HUES6 (cell line): Measurements from ENCODE around the gene HLA-DRA.

Experiments
- H3K27ac ChIP-seq: 2 replicates; pipeline ENCODE4 v1.7.0; 2013; ENCODE audit warnings: low read depth, mild to moderate bottlenecking, low read length, inconsistent platforms
- H3K27me3 ChIP-seq: 2 replicates; pipeline ENCODE4 v1.6.1; 2013; ENCODE audit warnings: low read length; ENCODE audit not compliant: control insufficient read depth, insufficient read depth
- H3K36me3 ChIP-seq: 2 replicates; pipeline ENCODE4 v1.6.1; 2013; ENCODE audit warnings: low read length; ENCODE audit not compliant: control insufficient read depth, insufficient read depth
- H3K4me1 ChIP-seq: 2 replicates; pipeline ENCODE4 v1.6.1; 2013; ENCODE audit warnings: low read length; ENCODE audit not compliant: control insufficient read depth, insufficient read depth
- H3K4me3 ChIP-seq: 2 replicates; pipeline ENCODE4 v1.5.1; 2013; ENCODE audit warnings: low read depth, low read length
- H3K9ac ChIP-seq: one replicate; pipeline ENCODE4 v1.6.1; 2013; ENCODE audit warnings: mild to moderate bottlenecking, low read length
- H3K9me3 ChIP-seq: 2 replicates; pipeline ENCODE4 v1.6.1; 2013; ENCODE audit warnings: low read depth, low read length; ENCODE audit not compliant: control insufficient read depth, insufficient read depth

HLA-DRA gene

DNA sequence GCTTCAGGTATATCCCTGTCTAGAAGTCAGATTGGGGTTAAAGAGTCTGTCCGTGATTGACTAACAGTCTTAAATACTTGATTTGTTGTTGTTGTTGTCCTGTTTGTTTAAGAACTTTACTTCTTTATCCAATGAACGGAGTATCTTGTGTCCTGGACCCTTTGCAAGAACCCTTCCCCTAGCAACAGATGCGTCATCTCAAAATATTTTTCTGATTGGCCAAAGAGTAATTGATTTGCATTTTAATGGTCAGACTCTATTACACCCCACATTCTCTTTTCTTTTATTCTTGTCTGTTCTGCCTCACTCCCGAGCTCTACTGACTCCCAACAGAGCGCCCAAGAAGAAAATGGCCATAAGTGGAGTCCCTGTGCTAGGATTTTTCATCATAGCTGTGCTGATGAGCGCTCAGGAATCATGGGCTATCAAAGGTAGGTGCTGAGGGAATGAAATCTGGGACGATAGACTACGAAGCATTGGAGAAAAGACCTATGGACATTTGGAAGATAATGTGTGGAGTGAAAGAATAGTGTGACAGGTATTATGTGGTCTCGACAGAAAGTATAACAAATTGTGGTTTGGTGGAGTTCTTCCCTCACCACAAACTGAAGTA, at the start of gene HLA-DRA:
Gene HLA-DRA (plus strand): TSS at position 286 of the 613 bp plus-strand sequence. CDS start 64 bp downstream, at position 350.
- no peak within 1 kb of the TSS for H3K9ac ChIP-seq
- no peaks in the 10 kb centered on the region for H3K36me3 ChIP-seq
- H3K27ac ChIP-seq: no peak within 1 kb of the TSS
- no peaks in the 10 kb centered on the region for H3K4me1 ChIP-seq
- H3K9me3 ChIP-seq: no peaks in the 10 kb centered on the region
- no peaks in the 10 kb centered on the region; the same call in 1 of the 2 replicates for H3K27me3 ChIP-seq
- peak within 1 kb of the TSS; percentile 16; the same call in 1 of the 2 replicates for H3K4me3 ChIP-seq

DNA sequence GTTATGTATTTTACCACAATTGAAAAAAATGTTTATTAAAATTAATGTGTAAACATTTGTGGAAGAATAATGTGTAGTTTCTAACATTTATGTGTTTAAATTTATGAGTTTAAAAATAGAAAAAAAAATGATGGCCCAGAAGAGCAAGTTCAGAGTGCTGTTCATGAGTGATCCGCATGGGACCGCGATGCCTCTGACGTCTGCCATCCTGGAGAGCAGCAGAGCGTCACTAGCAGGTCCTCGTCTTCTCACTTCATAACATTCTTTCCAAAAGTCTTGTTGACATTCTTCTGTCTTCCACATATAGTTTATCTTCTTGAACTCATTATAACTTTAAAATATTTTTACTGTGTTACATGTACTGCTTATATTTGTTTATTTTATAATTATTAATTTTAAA, 48.2 kb upstream of the HLA-DRA start:
- Histone ChIP-seq H3K36me3 (no peaks in the 10 kb centered on the region), H3K27me3 (no peaks in the 10 kb centered on the region), H3K9ac (no peak overlapping the region), H3K4me1 (no peaks in the 10 kb centered on the region), H3K9me3 (0 out of 2 replicates have a peak, but pooled peaks cover 2% of the 10 kb centered on the region), H3K27ac (no peak overlapping the region), H3K4me3 (no peak overlapping the region)

DNA sequence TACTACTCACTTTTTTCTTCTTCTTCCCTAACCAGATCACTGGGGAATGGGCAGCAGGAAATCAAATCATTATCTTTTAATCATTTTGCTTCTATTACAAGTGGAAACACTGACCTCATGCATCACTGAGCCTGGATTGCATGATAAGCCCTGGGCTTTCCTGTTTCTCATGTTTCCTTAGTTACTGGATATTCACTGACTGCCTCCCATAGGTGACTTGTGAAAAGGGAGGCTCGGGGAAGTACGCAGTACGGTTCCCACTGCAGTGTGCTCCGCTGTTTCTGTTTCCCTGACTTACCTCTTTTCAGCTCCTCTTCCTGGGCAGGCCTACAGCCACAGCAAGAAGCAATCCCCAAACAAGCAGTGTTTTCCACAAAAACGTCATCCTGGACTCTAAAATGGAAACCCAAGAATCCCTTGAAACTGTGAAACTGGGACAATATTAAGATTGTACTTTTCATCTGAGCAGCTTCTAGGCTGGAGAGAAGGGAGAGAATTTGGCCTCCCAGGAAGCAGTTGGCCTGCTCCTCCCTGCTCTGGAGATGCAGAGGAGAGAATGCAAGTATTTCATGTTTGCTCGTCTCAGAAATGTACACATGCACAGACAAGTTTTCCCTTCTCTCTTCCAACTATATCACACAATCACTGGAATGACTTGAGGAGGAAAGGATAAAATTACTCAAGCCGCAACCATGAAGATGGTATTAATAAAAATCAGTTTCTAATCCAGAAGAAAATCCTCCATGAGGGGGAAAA, 45.8 kb upstream of the HLA-DRA start:
- H3K9me3 ChIP-seq: no peaks in the 10 kb centered on the region
- no peaks in the 10 kb centered on the region for H3K4me1 ChIP-seq
- H3K9ac ChIP-seq: no peak overlapping the region
- no peak overlapping the region for H3K27ac ChIP-seq
- H3K36me3 ChIP-seq: no peaks in the 10 kb centered on the region
- no peak overlapping the region for H3K4me3 ChIP-seq
- no peaks in the 10 kb centered on the region for H3K27me3 ChIP-seq

DNA sequence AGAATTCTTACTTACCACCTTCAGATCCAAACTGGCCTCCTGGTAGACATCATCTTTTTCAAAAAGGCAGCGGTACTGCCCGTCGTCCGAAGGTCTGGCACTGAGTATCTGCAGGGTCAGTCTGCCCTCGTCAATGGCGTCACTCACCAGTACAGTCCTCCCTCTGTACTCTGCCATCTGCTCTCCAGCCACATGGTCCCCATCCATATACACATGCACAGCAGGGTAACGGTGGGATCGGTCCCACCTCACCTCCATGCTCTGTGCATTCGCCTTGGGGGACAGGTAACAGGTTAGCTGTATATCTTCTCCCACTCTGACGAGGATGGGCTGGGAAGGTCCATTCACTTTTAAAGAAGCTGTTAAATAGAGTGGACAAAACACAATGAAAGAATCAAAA, 43.7 kb upstream of the HLA-DRA start:
- no peaks in the 10 kb centered on the region for H3K9me3 ChIP-seq
- no peak overlapping the region for H3K9ac ChIP-seq
- no peaks in the 10 kb centered on the region for H3K36me3 ChIP-seq
- no peaks in the 10 kb centered on the region for H3K4me1 ChIP-seq
- H3K4me3 ChIP-seq: no peak overlapping the region
- H3K27me3 ChIP-seq: no peaks in the 10 kb centered on the region
- no peak overlapping the region for H3K27ac ChIP-seq

DNA sequence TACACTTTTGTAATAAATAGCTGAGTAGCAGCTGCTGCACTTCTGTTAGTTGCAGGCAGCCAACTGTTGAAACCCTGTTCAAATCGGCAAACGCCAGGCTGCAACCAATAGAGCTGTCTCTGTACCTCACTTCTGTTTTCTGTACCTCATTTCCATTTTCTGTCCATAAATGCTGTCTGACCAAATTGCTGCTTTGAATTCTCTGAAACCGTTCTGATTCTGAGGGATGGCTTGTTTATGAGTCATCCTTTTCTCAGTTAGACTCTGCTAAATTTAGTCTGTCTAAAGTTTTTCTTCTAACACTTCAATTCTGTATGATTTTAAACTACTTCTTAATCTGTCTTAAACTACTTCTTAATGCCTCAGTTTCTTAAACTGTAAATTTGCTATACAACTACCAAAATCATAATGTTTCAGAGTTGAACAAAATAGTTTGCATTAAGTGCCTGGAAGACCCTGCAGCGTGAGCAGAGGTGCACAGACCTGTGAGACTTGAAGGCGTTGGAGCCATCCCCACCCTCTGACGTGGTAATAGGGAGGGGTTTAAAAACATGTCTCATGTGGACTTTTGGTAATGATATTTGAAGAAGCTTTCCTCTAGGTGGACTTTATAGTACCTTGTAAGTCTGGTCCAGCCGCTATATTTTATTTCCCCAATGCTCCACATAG, 42.3 kb upstream of the HLA-DRA start:
- Histone ChIP-seq H3K4me3 (no peak overlapping the region), H3K27ac (no peak overlapping the region), H3K36me3 (no peaks in the 10 kb centered on the region), H3K9ac (no peak overlapping the region), H3K4me1 (no peaks in the 10 kb centered on the region), H3K9me3 (no peaks in the 10 kb centered on the region), H3K27me3 (no peaks in the 10 kb centered on the region)

DNA sequence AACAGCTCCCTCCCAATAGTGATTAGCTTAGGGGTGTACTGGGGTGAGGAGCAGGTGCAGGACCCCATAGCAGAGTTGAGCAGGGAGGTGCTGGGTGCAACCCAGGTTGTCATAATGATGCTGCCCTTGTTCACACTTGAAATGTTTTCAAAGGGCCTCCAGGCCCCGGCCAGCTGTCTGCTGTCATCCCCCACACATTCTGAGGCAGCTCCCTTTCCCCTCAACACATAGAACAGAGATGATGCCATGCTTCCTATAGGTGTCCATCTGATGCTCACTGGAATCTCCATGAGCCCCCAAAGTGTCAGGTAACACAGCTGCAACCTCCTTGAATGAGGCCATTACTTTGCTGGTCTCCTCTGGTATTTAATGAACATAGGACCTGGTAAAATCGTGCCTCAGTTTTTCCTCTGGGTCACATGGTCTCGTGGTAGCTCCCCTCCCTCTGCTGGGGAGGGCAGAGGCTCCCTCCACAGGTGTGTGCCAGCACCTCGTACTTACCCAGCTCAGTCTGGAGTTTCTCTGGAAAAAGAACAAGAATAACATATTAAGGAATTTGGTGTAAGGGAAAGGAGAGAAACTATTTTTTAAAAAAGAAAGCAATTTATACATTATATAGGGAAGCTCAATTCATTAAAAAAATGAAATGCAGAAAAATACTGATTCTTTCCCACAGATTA, 38.3 kb upstream of the HLA-DRA start:
- Histone ChIP-seq H3K9me3 (no peaks in the 10 kb centered on the region), H3K27ac (no peak overlapping the region)

DNA sequence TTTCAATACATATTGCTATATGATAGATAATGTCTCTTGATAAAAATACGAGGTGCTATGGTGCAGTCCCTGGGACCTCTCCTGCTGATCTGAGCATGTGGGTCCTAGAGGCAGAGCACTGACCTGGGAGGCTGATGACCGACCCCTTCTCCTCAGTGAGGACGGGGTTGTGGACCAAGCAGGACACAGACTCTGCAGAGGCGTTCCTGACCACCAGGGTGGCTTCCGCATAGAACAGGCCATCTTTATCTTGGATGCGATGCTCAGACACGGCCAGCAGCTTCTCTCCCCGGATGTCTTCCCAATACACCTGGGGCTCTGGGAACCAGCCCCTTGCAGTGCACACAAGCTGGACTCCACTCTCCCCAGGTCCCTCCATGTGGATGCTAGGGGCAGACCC, 36.9 kb upstream of the HLA-DRA start:
- Histone ChIP-seq H3K4me3 (no peak overlapping the region), H3K27ac (no peak overlapping the region), H3K4me1 (0 out of 2 replicates have a peak, but pooled peaks cover 4% of the 10 kb centered on the region), H3K9ac (no peak overlapping the region), H3K9me3 (no peaks in the 10 kb centered on the region), H3K36me3 (no peaks in the 10 kb centered on the region), H3K27me3 (no peaks in the 10 kb centered on the region)

More for the DNA sequence above, 38.3 kb upstream of the HLA-DRA start:
- no peaks in the 10 kb centered on the region for H3K27me3 ChIP-seq
- no peaks in the 10 kb centered on the region for H3K4me1 ChIP-seq
- no peak overlapping the region for H3K4me3 ChIP-seq
- no peak overlapping the region for H3K9ac ChIP-seq
- H3K36me3 ChIP-seq: no peaks in the 10 kb centered on the region

DNA sequence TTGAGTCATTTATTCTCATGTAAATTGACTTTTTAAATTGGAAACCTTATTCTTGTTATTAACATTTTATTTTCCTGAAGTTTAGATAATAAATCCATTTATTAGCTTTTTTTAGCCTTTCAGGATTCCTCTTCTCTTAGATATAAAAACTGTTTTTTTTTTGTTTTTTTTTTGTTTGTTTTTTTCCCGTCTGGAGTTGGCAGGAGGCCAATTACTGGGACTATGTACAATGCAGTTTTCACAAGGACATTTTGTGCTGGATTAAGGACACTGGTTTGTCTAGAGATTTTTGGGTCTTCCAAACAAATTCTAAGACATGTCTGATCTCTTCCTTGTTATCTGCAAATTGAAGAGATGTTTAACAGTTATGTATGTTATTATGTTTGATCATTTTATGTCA, 34.0 kb upstream of the HLA-DRA start:
- no peak overlapping the region for H3K27ac ChIP-seq
- H3K4me3 ChIP-seq: no peak overlapping the region
- H3K9ac ChIP-seq: no peak overlapping the region
- H3K9me3 ChIP-seq: no peaks in the 10 kb centered on the region
- no peaks in the 10 kb centered on the region for H3K27me3 ChIP-seq
- no peaks in the 10 kb centered on the region for H3K36me3 ChIP-seq
- H3K4me1 ChIP-seq: 0 out of 2 replicates have a peak, but pooled peaks cover 4% of the 10 kb centered on the region

DNA sequence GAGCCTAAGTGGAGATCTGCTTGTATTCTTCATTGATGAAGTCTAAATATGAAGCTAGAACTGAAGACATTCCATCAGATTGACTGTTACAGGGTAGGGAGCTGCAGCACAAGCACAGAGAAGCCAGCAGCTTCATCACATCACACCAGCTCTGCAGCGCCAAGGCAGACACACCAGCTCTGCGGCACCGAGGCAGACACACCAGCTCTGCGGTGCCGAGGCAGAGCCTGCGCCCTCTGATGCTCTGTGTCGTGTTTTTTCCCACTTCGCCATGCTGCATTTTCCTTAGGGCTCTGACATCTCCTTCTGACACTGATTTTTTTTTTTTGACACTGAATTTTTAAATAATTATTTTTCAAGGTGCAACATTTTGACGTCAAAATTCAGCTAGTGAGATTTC, 33.5 kb upstream of the HLA-DRA start:
- H3K36me3 ChIP-seq: no peaks in the 10 kb centered on the region
- H3K9ac ChIP-seq: no peak overlapping the region
- no peaks in the 10 kb centered on the region for H3K27me3 ChIP-seq
- H3K9me3 ChIP-seq: no peaks in the 10 kb centered on the region
- 0 out of 2 replicates have a peak, but pooled peaks cover 4% of the 10 kb centered on the region for H3K4me1 ChIP-seq
- H3K27ac ChIP-seq: no peak overlapping the region
- no peak overlapping the region for H3K4me3 ChIP-seq

DNA sequence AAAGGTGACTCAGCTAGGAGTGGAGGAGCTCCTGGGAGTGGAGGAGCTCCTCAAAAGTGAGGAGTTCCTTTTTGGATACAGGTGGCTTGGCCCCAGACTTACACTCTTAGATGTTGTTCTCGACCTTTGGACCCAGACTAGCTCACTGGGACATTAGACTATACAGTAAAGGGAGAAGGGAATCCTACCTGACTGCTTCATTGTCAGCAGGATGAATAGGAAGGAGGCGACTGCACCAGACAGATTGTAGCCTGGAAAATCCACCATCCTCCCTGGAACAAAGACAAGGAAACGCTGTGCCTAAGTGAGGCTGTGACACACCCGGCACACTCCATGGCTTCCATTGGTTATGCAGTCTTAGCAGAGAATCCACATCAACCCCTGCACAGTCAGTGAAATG, 32.8 kb upstream of the HLA-DRA start, which contains the start of gene BTNL2:
Gene BTNL2 (minus strand): TSS at position 325 of the 400 bp plus-strand sequence. CDS start 58 bp downstream, at position 267.
- no peaks in the 10 kb centered on the region for H3K9me3 ChIP-seq
- no peak within 1 kb of the TSS for H3K4me3 ChIP-seq
- 0 out of 2 replicates have a peak, but pooled peaks cover 4% of the 10 kb centered on the region for H3K4me1 ChIP-seq
- no peaks in the 10 kb centered on the region for H3K27me3 ChIP-seq
- H3K27ac ChIP-seq: no peak within 1 kb of the TSS
- H3K36me3 ChIP-seq: no peaks in the 10 kb centered on the region
- H3K9ac ChIP-seq: no peak within 1 kb of the TSS
